AG10803 (cell line): Measurements from ENCODE around the gene WNT5A.
A peak's percentile ranks its signal among the peaks of the same experiment; 100 is the strongest.
"Not testable (repeated sequence)": the region's sequence is repeated elsewhere in the genome, so short reads cannot be mapped to it uniquely, and the experiment has no call there.

Experiments
- DNase-seq: peaks from one replicate; pipeline ENCODE4 v3.0.0; 2010; ENCODE audit warnings: low read depth
- H3K4me3 ChIP-seq: 2 replicates; pipeline ENCODE4 v1.5.1; 2011; ENCODE audit warnings: mild to moderate bottlenecking, low read length, control low read depth
- CTCF ChIP-seq: conservative IDR thresholded peaks from 2 replicates; pipeline ENCODE4 v1.5.1; 2011; ENCODE audit warnings: mild to moderate bottlenecking, low read length, control low read depth, inconsistent platforms

The WNT5A gene

GRCh38 chr3:55507808-55508207, 20.7 kb upstream of the WNT5A start:
- no peak overlapping the region for H3K4me3 ChIP-seq
- no peak for DNase-seq
- no peak for TF ChIP-seq CTCF

- no peak for TF ChIP-seq CTCF
- no peak for DNase-seq
- H3K4me3 ChIP-seq: no peak overlapping the region
These were observed 18.7 kb upstream of the WNT5A start for GRCh38 chr3:55505776-55506175.

- not testable (repeated sequence) for DNase-seq, H3K4me3 ChIP-seq
- peak; percentile 41 for TF ChIP-seq CTCF
These were observed 18.0 kb upstream of the WNT5A start for GRCh38 chr3:55505102-55505501.

GRCh38 chr3:55501905-55502304, 14.8 kb upstream of the WNT5A start:
- H3K4me3 ChIP-seq: no peak overlapping the region
- peak; percentile 47 for DNase-seq
- no peak for TF ChIP-seq CTCF

GRCh38 chr3:55500555-55501330, 13.6 kb upstream of the WNT5A start:
- no peak overlapping the region for H3K4me3 ChIP-seq
- no peak for TF ChIP-seq CTCF
- DNase-seq: no peak

- TF ChIP-seq CTCF: no peak
- DNase-seq: no peak
- H3K4me3 ChIP-seq: no peak overlapping the region
These were observed 11.4 kb upstream of the WNT5A start for GRCh38 chr3:55498520-55498919.

GRCh38 chr3:55497250-55497649, 10.1 kb upstream of the WNT5A start:
- TF ChIP-seq CTCF: no peak
- no peak overlapping the region for H3K4me3 ChIP-seq
- no peak for DNase-seq
